AG04449 (cell line): Measurements from ENCODE around the gene ZNF512.

ENCODE experiments used
- CTCF ChIA-PET: fragments of 350-600 bp; formaldehyde crosslinking; extraction: SDS; loops from one replicate; lab custom pipeline; 2021; ENCODE audit warnings: antibody characterized with exemption; lab: Yijun Ruan, JAX
- POLR2A ChIA-PET: fragments of 400-600, 350-600 bp; formaldehyde crosslinking; extraction: SDS; loops from one replicate; lab custom pipeline; 2020; ENCODE audit warnings: antibody characterized with exemption, inconsistent platforms; lab: Yijun Ruan, JAX
- DNase-seq: peaks from one replicate; pipeline ENCODE4 v3.0.0-alpha.2; 2010; ENCODE audit warnings: low read depth, low spot score
- H3K4me3 ChIP-seq: 2 replicates; pipeline ENCODE4 v1.5.1; 2011; ENCODE audit warnings: low read depth, mild to moderate bottlenecking, control low read depth, low read length
- TF ChIP-seq, protein P1 (sequence below): IDR thresholded peaks from one replicate; pipeline ENCODE4 v1.5.1; 2011; ENCODE audit warnings: mild to moderate bottlenecking, moderate library complexity, low read length, control low read depth, inconsistent platforms; ENCODE audit not compliant: insufficient read depth; ENCODE audit errors: missing control alignments

Gene ZNF512

DNA sequence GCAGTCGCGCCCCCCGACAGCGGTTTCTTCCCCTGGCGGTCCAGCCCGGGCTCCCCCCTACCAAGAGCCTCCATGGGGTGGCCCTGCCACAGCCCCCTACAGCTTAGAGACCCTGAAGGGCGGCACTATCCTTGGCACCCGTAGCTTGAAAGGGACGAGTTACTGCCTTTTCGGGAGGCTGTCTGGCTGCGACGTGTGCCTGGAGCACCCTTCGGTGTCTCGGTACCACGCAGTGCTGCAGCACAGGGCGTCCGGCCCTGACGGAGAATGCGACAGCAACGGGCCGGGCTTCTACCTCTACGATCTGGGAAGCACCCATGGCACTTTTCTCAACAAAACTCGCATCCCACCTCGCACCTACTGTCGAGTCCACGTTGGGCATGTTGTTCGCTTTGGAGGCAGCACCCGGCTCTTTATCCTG is 81.3 kb downstream of the ZNF512 start:
- ChIA-PET CTCF (interaction anchor here (0.7 to 7.1 kb wide), 5 partner anchors 13 to 254 kb away, joined by 3 to 74 read pairs (median 4); partner anchors contain the start of gene PPM1G), POLR2A (interaction anchor here (1.3 kb wide), 2 partner anchors 18 to 295 kb away, joined by 3 to 7 read pairs; partner anchors contain the start of gene EIF2B4)
- DNase-seq = no peak
- peak overlapping the region; percentile 97 for H3K4me3 ChIP-seq
- TF ChIP-seq, protein P1, sequence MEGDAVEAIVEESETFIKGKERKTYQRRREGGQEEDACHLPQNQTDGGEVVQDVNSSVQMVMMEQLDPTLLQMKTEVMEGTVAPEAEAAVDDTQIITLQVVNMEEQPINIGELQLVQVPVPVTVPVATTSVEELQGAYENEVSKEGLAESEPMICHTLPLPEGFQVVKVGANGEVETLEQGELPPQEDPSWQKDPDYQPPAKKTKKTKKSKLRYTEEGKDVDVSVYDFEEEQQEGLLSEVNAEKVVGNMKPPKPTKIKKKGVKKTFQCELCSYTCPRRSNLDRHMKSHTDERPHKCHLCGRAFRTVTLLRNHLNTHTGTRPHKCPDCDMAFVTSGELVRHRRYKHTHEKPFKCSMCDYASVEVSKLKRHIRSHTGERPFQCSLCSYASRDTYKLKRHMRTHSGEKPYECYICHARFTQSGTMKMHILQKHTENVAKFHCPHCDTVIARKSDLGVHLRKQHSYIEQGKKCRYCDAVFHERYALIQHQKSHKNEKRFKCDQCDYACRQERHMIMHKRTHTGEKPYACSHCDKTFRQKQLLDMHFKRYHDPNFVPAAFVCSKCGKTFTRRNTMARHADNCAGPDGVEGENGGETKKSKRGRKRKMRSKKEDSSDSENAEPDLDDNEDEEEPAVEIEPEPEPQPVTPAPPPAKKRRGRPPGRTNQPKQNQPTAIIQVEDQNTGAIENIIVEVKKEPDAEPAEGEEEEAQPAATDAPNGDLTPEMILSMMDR = no peak

DNA sequence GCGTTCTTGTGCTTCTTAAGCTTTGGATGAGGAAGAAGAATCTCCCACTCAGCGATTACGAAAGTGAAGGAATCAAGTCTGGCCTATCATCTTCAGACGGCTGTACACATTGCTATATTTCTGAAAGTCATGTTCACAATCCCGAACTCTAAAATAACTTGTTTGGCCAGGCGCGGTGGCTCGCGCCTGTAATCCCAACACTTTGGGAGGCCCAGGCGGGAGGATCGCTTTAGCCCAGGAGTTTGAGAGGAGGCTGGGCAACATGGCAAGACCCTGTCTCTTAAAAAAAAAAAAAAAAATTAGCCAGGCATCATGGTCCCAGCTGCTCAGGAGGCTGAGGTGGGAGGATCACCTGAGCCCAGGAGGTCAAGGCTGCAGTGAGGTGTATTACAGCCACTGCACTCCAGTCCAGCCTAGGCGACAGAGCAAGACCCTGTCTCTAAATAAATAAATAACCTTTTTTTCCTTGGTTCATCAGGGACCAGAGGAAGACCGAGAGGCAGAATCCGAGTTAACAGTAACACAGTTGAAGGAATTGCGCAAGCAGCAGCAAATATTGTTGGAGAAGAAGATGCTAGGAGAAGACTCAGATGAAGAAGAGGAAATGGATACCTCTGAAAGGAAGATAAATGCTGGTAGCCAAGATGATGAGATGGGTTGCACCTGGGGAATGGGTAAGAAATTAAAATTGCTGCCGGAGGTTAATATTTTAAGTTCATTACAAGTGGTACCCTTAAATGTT is 82.0 kb downstream of the ZNF512 start:
- DNase-seq = no peak
- TF ChIP-seq, protein P1 = no peak
- POLR2A ChIA-PET = interaction anchor here (1.2 kb wide), 1 partner anchor 235 kb away, joined by 3 read pairs; no protein-coding TSS in a partner anchor
- peak overlapping the region; percentile 97 for H3K4me3 ChIP-seq
- CTCF ChIA-PET = interaction anchor here (1.5 to 7.1 kb wide), 2 partner anchors 19 to 39 kb away, joined by 3 to 74 read pairs; no protein-coding TSS in a partner anchor

DNA sequence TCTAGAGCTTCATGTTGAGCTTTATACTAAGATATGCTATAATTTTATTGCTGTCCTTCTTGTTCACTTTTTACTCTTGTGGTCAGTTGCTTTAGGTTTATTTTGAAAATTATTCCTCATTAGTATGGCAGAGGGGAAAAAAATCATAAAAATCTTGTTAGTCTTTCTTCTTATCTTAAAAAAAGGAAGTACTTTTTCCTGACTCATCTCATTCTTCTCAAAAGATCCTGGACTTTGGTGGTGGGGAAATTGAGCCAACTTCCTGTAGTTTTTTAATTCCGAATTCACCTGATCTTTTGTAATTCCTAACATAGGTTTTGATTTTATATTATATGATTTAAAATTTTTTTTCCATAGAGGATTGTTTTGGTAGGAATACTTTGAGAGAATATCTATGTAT is 84.6 kb downstream of the ZNF512 start:
- ChIA-PET CTCF (interaction anchor here (7.1 kb wide), 1 partner anchor 16 kb away, joined by 74 read pairs; no protein-coding TSS in a partner anchor), POLR2A (interaction anchor here (0.7 kb wide), 1 partner anchor 14 kb away, joined by 4 read pairs; no protein-coding TSS in a partner anchor)
- DNase-seq = no peak
- no peak overlapping the region for H3K4me3 ChIP-seq
- TF ChIP-seq, protein P1 = no peak

DNA sequence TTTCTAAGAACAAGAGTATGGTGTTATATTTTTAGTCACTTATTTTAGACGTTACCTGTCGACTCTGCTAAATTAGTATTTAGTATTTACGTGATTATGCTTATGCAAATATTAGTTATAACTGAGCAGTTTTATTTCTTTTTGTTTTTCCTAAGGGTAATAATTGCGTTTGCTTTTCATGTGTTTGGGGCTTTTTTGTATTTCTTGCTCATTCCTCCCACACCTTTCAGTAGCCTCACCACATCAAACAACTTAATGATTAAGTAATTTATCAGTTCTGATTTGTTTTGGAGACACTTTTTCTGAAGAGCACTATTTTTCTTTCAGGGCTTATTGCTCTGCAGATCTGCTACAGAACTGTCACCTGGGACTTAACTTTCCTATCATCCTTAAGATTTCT is 88.4 kb downstream of the ZNF512 start:
- TF ChIP-seq, protein P1 = no peak
- no peak overlapping the region for H3K4me3 ChIP-seq
- ChIA-PET CTCF (interaction anchor here (4.3 kb wide), 1 partner anchor 11 kb away, joined by 40 read pairs; no protein-coding TSS in a partner anchor), POLR2A (no interaction called here)
- DNase-seq = no peak
